GM18520 (cell line): ENCODE results near the gene ZNF524.

Experiments
- ATAC-seq: cut with Tn5 transposase; IDR thresholded peaks from one replicate; pipeline ENCODE4 v1.9.1; 2021; ENCODE audit not compliant: unreplicated experiment

ZNF524 gene

GRCh38 chr19:55641426-55642152 lies 41.5 kb downstream of the ZNF524 start:
- no peak for ATAC-seq

DNA sequence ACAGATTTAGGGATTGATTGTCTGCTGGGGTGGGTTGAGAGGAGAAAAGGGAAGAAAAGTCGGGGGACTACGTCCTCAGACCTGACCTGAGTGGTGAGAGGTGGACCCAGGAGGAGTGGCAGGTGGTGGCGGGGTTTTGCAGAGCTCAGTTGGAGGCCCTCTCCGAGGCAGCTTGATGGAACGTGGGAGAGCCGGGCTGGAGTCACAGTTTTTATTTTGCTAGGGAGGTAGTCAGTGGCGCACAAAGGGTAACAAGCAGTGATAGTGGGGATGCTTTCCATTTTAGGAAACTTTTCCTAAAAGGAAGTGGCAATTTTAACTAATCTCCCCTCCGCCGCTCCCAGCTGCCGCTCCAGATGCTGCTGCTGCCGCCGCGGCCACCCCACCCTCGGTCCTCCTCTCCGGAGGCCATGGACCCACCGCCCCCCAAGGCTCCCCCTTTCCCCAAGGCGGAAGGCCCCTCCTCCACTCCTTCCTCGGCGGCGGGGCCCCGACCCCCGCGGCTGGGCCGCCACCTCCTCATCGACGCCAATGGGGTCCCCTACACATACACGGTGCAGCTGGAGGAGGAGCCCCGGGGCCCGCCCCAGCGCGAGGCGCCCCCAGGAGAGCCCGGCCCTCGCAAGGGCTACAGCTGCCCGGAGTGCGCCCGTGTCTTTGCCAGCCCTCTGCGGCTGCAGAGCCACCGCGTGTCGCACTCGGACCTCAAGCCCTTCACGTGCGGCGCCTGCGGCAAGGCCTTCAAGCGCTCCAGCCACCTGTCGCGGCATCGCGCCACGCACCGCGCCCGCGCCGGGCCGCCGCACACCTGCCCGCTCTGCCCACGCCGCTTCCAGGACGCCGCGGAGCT lies 42.3 kb downstream of the ZNF524 start:
- no peak for ATAC-seq

DNA sequence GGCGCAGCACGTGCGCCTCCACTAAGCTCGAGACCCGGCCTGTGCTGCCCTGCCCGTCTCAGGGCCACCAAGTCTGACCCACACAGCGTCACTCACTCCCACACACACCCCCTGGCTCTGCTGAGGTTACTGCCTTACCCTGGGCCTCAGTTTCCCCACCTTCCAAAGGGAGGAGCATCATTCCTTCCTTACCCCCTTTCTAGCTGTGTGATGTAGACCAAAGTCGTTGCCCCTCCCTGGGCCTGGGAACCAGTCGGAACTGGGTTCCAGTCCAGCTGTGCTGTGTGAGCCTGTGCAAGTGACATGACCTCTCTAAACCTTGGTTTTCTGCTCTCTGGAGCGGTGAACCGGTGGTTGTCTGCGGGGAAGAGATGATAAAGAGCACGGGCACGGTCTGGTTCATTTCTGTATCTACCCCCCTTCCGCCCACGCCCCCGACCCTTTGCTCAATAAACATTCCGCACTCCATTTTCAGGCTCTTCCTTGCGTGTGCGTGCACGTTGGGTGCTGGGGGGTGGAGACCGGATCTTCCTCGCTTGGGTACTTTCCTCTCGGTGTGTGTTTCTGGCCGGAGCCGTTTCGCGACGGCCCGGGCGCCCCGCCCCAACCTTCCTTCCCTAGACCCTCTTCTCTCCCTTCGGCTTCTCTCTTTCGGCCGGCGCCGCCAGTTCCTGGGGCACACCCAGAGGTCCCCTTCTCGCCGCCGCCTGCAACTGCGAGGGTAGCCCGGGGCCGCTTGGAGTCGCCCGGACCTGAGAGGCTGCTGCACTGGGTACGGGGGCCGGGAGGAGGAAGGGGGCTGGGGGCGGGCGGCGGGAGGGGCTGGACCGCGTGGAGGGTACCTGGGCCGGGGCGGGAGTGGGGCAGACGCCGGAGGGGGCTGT lies 43.2 kb downstream of the ZNF524 start, which contains the start of gene ZNF581:
TSS of gene ZNF581 (plus strand) at position 647 of the 884 bp plus-strand sequence. CDS start 923 bp downstream, outside the sequence.
- no peak for ATAC-seq

GRCh38 chr19:55643887-55644176 lies 43.7 kb downstream of the ZNF524 start:
- ATAC-seq: no peak

- no peak for ATAC-seq
Observed at GRCh38 chr19:55644191-55644833, 44.2 kb downstream of the ZNF524 start.

DNA sequence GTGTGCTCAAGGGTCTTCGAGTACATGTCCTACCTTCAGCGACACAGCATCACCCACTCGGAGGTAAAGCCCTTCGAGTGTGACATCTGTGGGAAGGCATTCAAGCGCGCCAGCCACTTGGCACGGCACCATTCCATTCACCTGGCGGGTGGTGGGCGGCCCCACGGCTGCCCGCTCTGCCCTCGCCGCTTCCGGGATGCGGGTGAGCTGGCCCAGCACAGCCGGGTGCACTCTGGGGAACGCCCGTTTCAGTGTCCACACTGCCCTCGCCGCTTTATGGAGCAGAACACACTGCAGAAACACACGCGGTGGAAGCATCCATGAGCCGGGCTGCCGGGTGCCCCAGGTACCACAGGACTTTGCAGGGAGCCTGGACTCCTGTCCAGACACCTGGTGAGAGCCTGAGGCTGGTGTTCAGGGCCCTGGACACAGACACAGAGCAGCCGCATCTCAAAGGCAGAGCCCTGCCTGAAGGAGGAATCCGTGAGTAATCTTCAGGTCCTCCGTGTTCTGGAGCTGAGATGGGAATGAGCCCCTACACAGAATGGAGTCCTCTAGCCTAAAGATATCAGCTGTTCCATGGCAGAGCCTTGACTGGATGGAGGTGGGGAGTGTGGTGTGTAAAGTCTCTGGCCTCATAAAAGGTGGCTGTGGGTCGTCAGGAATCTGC lies 44.9 kb downstream of the ZNF524 start:
- ATAC-seq: no peak

GRCh38 chr19:55645512-55645881 lies 45.4 kb downstream of the ZNF524 start:
- ATAC-seq: no peak

- no peak for ATAC-seq
Observed at GRCh38 chr19:55646889-55647731, 47.0 kb downstream of the ZNF524 start.

- ATAC-seq: no peak
Observed at GRCh38 chr19:55647732-55648584, 47.9 kb downstream of the ZNF524 start, which contains the start of gene CCDC106. CCDC106 (plus strand) TSS chr19:55648212; CDS start chr19:55649047, 835 bp downstream.

- ATAC-seq: no peak
Observed at GRCh38 chr19:55648585-55649267, 48.6 kb downstream of the ZNF524 start.

GRCh38 chr19:55649268-55650125 lies 49.4 kb downstream of the ZNF524 start:
- no peak for ATAC-seq

GRCh38 chr19:55650126-55650557 lies 50.1 kb downstream of the ZNF524 start:
- no peak for ATAC-seq

GRCh38 chr19:55650602-55651230 lies 50.6 kb downstream of the ZNF524 start:
- ATAC-seq: no peak

DNA sequence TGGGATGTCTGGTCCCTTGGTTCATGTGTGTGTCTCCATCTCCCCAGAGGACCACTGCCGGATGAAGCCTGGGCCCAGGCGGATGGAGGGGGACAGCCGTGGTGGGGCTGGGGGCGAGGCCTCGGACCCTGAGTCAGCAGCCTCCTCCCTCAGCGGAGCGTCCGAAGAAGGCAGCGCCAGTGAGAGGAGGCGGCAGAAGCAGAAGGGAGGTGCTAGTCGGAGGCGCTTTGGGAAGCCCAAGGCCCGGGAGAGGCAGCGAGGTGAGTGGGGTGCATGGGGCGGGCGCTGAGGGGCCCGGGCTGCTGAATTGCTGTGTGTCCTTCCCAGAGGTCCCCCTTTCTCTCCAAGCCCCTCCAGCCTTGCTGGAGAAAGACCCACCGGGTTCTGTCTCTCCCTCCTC lies 51.1 kb downstream of the ZNF524 start:
- ATAC-seq: no peak

DNA sequence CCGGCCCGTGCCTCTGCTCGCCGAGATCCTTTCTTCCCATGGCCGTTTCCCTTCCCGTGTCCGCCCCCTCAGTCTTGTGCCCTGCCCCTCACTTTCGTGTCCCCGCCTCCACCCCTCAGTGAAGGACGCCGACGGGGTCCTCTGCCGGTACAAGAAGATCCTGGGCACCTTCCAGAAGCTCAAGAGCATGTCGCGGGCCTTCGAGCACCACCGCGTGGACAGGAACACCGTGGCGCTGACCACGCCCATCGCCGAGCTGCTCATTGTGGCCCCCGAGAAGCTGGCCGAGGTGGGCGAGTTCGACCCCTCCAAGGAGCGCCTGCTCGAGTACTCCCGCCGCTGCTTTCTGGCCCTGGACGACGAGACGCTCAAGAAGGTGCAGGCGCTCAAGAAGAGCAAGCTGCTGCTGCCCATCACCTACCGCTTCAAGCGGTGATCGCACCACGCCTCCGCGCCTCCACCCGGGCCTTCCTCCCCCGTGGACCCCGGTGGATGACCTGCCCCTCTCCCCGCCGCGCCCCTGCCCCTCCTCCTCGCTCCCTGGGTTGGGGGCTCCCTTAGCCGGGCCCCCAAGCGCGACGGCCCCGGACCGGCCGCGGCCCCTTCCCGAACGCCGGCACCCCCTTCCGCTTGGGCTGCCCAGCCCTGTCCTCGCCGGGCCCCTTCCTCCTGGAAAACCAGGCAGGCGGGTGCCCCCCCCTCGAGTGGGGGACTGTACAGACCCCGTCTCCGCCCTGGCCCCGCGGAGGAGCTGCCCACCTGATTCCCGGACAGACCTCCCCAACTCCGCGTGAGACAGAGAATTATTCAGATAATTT lies 52.4 kb downstream of the ZNF524 start:
- ATAC-seq: no peak
